GM21515 (cell line): ENCODE data around the gene NOXRED1.
"Not testable (repeated sequence)": the region's sequence is repeated elsewhere in the genome, so short reads cannot be mapped to it uniquely, and the experiment has no call there.

Source experiments
- ATAC-seq: cut with Tn5 transposase; IDR thresholded peaks from one replicate; pipeline ENCODE4 v1.9.1; 2021; ENCODE audit not compliant: unreplicated experiment

NOXRED1 gene, protein sequence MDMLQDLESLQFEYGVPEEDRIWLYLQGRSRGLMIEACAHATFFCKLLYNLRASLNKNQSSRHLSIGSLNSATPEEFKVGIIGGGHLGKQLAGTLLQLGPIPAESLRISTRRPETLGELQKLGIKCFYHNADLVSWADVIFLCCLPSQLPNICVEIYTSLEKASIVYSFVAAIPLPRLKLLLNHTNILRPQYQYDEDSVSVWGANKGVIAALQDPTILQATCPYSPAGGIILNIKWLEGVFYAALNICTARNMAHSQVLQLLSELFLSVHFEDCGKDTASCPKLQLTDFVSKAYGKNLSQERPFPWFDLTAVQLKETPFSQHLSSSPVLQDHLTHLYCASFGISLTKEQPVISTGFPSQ

DNA sequence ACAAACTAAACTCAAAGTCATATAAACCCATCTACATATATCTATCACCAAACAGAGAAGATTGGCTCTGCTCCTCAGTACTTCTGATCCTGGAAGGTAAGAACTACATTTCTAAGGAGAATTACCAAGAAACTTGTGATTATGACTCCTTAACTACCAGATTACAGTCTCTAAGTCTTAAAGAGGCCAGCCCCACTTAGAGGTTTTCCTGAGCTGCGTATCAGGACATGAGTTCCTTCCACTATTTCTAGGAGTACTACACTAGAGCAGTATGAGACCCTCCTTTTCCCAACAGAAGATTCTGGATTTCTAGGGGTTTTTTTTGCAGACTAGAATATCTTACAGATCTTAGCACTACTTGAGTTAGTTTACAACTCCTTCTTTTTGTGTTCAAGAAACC is at the start of gene NOXRED1:
NOXRED1 (minus strand) TSS at position 101 of the 400 bp plus-strand sequence. CDS start 634 bp downstream, outside the sequence.
- ATAC-seq: no peak

DNA sequence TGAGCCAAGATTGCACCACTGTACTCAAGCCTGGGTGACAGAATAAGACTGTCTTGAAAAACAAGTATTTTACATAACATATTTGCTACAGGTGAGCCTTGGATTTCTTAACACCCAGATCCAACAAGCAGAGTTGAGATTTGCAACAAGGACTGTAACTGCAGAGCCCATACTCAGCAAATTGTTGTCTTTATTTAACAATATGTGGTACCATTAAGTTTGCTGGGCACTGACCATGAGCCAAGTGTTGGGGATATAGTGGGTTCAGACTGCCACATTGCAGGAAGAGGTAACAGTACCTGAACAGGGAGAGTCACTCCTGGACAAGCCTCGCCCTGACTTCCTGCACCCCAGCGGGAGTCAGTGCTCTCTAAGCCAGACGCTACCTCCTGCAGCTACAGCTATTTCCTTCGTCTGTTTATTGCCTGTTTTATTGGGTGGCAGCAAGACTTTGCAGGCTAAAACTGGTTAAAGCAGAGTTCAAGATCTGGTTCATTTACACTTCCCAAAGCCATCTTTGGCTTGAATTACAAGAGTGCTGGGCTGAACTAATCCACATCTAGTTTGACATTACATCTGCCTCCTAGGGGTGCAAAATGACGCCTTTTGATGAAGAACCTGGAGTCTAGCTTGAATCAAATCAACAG is 47.0 kb upstream of the NOXRED1 start:
- no peak for ATAC-seq

DNA sequence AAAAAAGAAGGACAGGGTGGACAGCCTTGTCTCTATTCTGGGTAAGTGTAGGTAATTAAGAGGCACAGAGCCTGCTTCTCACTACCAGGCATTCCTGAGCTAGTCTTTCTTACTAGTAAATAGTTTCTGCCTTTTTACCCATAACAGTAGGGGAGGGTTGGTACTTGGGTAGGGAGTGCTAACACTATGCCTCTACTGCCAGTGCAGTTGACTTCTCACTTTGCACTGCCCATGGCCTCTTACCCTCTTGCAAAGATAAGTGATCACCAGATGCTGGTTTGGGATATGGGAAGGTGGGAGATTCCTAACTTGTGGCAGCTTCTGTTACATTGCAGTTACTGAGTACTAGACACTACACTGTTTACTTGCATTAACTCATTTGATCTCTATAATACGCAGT is 46.2 kb upstream of the NOXRED1 start:
- ATAC-seq: no peak

DNA sequence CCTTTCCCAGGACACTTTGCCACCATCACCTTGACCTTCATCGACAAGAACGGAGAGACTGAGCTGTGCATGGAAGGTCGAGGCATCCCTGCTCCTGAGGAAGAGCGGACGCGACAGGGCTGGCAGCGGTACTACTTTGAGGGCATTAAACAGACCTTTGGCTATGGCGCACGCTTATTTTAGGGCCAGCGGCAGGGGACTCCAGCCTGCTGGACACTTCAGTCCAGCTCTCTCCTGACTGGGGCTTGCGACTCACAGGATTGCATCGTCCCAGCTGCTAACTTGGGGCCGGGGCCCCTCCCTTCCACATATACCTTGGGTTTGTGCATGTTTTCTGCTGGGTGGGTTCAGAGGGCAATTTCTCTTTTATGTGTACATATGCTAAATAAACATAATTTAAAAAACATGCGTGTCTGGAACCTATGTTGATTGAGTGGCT is 45.8 kb upstream of the NOXRED1 start:
- ATAC-seq: no peak

DNA sequence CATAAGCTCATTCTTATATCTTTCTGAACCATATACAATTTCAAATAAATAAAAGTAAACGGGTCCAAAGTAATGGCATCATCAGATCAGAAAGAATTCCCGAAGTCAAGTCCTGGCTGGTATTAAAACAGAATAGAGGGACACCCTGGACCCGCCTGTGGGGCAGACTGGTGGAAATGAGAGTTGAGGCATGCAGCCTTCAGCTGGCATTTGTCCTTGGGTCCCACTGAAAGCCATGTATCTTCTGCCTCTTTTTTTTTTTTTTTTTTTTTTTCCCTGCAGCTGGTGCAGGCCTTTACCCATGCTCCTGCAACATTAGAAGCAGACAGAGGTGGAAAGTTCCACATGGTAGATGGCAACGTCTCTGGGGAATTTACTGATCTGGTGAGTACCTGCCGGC is 44.5 kb upstream of the NOXRED1 start:
- no peak for ATAC-seq

DNA sequence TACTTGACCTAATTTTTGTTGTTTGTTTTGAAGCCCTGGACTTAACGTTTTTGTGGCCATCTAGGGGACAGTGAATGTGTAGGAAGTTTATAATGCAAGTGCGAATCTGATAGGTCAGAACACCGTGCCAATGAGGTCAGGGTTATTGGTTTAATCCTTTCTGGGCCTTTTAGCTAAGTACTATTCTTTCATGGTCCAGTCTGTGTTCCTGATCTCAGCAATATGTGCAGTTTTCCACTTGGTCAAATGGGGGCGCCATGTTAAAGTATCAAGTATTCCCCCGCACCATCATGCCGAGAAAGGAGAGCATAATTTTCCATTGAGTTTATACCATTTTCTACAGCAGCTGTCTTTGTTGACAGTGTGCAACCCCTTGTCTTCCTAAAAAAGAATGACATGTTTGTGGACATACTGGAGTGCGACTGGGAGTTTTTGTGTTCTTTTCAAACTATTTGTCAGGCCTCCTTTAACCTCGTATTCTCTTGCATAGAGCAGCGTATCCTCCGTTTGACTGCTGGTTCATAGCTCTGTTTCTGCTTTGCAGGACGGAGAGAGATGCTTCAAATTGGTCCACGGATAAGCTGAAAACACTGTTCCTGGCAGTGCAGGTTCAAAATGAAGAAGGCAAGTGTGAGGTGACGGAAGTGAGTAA is 35.9 kb upstream of the NOXRED1 start:
- no peak for ATAC-seq

DNA sequence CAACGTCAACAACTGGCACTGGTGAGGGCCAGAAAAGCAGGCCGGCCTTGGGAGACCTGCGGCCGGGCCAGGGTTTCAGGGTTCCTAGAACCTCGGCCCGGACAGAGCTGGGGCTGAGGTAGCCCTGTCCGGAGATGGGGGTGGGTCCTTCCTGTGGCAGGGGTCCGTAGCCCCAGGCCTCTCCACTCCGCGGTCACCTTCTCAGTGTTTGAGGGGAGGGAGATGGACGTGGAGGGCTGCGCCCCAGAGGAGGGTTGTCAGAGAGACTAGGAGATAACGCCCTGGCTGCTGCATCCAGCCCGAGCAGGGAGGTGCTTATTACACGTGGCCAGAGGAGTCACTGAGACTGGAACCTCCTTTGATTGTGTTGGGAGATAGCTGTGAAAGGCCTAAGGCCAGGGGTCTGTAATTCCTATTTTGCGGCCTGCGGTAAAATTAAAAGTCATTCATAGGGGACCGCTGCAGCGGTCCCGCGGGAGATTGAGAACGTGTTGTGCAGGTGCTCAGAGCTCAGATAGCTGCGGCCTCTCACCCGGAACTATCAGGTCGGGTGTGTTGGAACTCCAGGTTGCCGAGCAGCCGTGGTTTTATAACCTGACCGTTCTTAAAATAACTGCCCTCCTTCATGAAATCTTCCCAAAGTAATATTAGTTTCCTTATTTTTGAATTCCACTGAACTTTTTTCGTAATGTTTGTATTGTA is 35.1 kb upstream of the NOXRED1 start:
- ATAC-seq: peak; percentile 10

DNA sequence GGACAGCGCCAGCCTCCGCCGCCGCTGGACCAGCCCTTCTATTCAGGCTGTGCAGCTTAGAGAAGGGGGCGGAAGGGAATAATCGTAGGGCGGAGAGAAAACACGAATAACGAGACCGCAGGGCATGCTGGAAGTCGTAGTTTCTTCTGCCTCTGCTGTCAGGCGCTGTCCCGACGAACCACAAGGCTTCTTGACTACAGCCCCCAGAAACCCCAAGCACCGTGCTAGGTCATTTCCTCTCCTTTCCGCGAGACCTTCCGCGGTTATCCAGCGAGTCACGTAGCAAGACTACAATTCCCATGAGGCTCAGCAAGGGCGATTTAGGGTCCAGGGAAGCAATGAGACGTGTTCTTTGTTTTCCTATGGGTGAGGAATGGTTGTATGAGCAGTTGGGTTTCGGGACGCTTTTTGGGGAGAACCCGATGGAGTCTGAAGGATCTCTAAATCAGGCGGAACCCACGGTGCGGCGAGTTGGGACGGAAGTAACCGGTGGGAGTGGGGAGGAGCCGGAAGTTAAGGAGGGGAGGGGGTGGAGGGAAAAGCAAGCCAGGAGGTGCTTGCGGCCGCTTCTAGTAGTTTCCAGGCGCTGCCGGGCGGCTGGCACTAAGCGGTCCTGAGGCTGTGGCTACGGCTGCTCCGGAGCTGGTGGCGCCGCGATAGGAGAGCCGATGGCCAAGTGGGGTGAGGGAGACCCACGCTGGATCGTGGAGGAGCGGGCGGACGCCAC is 34.4 kb upstream of the NOXRED1 start, which contains the start of the genes AHSA1 and VIPAS39:
AHSA1 (plus strand) TSS at position 572 of the 727 bp plus-strand sequence; CDS start at position 669, 97 bp downstream.
VIPAS39 (minus strand) TSS at position 80 of the 727 bp plus-strand sequence. CDS start 3,499 bp downstream, outside the sequence.
- ATAC-seq: peak; percentile 92

DNA sequence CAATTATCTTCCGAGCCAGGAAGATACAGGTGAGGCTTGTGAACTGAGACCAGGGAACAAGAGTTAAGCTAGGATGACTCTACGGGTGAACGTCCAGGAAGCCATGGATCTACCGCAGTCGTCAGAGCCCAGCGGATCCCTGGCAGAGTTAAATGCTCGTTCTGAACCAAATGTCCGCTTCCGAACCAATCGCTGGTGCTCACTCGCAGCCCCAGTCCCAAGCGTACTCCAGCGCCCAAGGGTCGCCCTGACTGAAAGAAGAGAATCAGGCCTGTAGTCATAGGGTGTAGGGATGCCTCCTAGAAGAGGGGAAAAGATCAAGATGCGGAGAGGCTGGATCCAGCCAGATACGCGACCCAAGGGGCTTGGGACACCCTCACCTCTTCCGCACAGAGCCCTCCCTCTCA is 33.8 kb upstream of the NOXRED1 start:
- no peak for ATAC-seq

DNA sequence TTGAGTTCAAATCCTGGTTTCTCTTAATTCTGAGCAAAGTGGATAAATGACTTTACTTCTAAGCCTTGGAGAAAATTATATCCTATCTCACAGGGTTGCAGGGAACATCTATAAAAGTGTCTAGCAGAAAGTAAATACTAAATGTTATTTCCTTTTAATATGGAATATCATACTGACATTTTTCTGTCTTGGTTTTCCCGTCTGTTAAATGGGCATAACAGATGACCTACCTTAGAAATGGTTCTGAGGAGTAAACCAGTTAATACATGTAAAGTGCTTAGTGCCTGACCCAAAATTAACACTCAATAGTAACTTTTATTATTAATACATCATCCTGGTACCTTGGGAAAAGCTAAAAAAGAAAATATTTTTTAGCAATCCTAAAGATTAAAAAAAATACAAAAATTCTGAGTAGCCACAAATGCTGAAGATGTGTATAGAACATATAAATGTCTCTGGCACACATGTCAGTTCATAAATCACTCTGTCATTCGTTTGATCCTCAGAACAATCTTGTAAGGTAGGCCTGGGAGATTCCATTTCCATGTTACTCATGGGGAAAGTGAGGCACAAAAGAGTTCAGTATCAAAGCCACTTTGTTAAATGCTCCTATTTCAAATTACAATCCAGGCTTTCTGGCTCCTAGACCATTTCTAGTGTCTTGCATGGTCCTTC is 32.8 kb upstream of the NOXRED1 start:
- no peak for ATAC-seq

DNA sequence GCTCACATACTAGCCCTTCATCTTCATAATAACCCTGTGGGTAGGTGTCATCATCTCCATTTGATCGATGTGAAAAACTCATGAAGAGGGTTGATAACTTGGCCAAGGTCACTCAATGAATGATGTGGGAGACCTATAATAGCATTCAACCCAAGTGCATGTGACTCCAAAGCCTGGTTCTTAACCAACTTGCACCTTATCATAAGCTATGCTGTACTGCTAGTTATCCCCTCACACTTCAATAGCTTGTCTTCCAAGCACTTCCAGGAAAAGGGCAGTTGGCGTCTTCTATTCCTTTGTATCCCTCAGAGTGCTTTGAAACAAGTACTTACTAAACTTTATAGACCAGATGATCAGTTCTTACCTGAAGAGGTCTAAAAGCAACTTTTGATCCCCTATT is 18.9 kb upstream of the NOXRED1 start:
- no peak for ATAC-seq

DNA sequence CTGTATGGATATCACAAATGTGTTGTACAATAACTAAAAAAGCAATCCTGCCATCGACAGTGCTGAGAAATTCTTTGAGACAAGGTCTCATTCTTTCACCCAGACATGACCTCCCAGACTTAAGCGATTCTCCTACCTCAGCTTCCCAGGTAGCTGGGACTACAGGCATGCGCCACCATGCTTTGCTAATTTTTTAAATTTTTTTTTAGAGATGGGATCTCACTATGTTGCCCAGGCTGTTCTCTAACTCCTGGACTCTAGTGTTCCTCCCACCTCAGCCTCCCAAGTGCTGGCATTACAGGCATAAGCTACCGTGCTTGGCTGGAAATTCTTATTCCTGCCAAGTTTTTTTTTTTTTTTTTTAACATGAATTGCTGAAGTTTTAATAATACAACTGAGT is 16.5 kb upstream of the NOXRED1 start:
- ATAC-seq: no peak

DNA sequence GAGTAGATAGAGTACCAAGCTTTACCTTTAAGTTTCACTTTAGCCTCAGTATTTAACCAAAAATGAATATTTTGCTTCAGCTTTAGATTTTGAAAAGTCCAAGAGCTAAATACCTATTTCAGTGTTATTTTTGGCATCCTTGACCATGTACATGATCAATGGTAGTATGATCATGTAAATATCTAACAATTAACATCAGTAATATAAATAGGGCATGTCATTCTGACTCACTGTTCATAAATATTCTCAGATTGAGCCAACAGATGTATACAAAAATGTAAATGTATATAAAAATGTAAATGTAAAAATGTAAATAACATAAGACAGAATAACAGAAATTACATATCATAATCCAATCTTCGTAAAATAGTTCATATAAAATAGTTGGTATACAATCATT is 15.3 kb upstream of the NOXRED1 start:
- no peak for ATAC-seq

DNA sequence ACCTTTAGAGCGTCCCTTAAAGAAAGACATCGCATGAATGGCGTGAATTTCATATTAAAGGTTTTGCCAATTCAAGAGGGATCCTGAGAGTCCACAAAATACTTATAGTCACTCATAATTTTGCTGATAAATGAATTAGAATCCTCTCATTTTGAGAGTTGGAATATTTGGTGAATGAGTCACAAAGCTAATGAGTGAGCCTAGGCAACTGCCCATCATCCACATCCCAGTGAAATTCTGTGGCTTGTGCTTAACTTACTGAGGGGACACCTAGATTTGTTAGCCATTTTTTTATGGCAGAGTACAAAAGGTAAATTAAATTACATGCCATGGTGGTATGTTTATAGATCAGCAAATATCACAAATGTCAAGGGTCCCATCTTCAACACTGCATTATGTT is 12.7 kb upstream of the NOXRED1 start:
- ATAC-seq: no peak

DNA sequence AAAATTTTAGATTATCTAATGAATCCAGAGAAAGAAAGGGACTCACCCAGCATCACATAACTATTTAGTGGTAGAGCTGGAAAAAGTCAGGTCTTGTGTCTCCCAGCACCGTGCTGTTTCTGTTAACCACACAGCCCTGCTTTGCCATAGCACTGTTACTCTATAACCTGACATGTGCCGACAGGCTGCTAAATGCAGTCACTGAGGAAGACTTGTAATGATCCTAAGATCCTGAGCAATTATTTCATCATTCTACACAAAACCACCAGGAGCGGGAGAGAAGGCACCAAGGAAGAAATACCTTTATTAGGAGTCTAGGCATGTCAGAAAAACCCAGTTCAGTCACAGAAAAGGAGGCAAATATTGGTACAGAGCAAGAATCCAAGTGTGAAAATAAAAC is 3.1 kb upstream of the NOXRED1 start:
- ATAC-seq: no peak

DNA sequence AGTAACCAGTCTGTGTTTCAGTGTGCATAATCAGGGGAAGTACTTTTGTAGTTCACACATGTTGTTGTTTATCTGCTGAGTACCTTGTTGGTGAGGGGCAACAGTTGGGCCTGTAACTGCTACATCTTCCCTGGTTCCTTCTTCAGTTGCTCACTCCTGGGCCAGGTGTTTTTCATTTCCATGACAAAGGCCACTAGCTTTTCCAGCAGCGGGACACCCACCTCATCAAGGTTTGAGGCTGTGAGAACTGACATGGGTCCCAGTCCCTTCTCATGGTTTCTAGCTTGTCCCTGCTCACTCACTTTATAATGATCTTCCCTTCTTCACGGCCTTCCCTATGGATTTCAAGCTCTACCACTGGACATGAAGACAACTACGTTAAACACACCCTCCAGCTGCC is 1.5 kb upstream of the NOXRED1 start:
- ATAC-seq: no peak

DNA sequence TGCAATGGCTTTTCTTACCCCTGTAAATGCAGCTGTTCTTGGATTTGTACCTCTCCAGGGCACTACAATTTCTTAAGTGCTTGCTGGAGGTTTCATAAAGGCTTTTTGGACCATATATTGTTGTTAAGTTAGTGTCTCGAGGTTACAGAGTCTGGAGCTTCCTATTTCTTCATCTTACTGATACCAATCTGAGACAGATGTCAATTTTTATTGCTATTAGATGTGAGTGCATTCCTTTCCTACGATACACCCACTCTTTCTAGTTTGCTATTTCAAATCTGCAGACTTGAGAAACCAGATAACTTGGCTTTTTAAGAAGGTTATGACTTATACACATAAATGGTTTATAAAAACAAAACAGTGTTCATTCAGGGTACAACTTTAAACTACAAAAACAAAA is 2.1 kb downstream of the NOXRED1 start:
- no peak for ATAC-seq

DNA sequence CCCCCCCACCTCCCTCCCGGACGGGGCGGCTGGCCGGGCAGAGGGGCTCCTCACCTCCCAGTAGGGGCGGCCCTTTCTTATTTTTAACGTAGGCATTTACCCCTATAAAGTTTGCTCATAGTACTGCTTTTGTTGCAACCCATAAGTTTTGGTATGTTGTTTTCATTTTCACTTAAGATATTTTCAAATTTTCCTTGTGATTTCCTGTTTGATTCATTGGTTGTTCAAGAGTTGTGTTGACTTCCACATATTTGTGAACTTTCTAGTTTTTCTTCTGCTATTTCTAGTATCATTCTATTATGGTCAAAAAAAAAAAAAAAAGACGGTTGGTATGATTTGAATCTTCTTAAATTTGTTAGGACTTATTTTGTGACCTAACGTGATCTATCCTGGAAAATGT is 6.5 kb downstream of the NOXRED1 start:
- no peak for ATAC-seq

DNA sequence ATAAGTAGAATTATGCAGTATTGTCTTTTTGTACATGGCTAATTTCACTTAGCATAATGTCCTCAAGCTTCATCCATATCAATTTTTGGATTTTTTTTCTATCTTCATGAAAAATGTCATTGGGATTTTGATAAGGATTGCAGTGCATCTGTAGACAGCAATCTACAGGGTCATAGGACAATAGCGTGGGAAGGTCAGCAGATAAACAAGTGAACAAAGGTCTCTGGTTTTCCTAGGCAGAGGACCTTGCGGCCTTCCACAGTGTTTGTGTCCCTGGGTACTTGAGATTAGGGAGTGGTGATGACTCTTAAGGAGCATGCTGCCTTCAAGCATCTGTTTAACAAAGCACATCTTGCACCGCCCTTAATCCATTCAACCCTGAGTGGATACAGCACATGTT is 7.2 kb downstream of the NOXRED1 start:
- ATAC-seq: not testable (repeated sequence)
